ENCODE measurements around the gene ITGAD.

GRCh38 chr16:31402687-31403086 lies 9.6 kb downstream of the ITGAD start:
- TF ChIP-seq ZNF274 (IDR thresholded peaks at IDR 0.05; ENCODE audit: low read depth, low read length) (no peak), SUZ12 (IDR thresholded peaks at IDR 0.05; ENCODE audit: extremely low read depth, insufficient read depth, insufficient read length) (no peak)

Data from NT2/D1 (cell line).